Measurements from ENCODE around the gene C5orf63. TPM values are rescaled to one million over a fixed set of nuclear protein-coding genes. Genes with fewer than 3 reads are reported as not detected.

The C5orf63 gene
- total and polyA plus RNA-seq, 2 experiments from 2014 or later, result 6.8 to 10.5 TPM

- TF ChIP-seq EZH2 (IDR thresholded peaks at IDR 0.05; ENCODE audit: low read depth, unreplicated experiment) (no peak), CTCF (conservative IDR thresholded peaks at IDR 0.05; ENCODE audit: low read depth in 2 of 2) (no peak), ZNF331 (CRISPR knock-in tag; IDR thresholded peaks at IDR 0.05; ENCODE audit: low read depth) (no peak), CREB1 (CRISPR knock-in tag; IDR thresholded peaks at IDR 0.05; ENCODE audit: low read depth) (no peak), NANOG (IDR thresholded peaks at IDR 0.05; ENCODE audit: borderline replicate concordance) (no peak), JUNB (IDR thresholded peaks at IDR 0.05; ENCODE audit: unreplicated experiment) (no peak), ETS1 (IDR thresholded peaks at IDR 0.05) (no peak), EZH2phosphoT487 (IDR thresholded peaks at IDR 0.05; ENCODE audit: unreplicated experiment) (no peak), STAT1 (IDR thresholded peaks at IDR 0.05; ENCODE audit: unreplicated experiment) (no peak), ZNF462 (CRISPR knock-in tag; IDR thresholded peaks at IDR 0.05) (no peak), ZNF114 (CRISPR knock-in tag; IDR thresholded peaks at IDR 0.05) (no peak), REST (IDR thresholded peaks at IDR 0.05; ENCODE audit: unreplicated experiment) (no peak), POLR2AphosphoS5 (IDR thresholded peaks at IDR 0.05; ENCODE audit: low read depth) (no peak)
- Histone ChIP-seq H4K20me1 (replicated peaks; ENCODE audit: insufficient read depth) (no peaks in the 10 kb centered on the region), H3K9me2 (ENCODE audit: insufficient read depth) (no peaks in the 10 kb centered on the region), H3K4me3 (no peak overlapping the region), H3K79me2 (replicated peaks; ENCODE audit: insufficient read depth) (no peaks in the 10 kb centered on the region), H3K27me3 (ENCODE audit: insufficient read depth) (no peaks in the 10 kb centered on the region), H3K27ac (ENCODE audit: low read depth) (no peak overlapping the region), H3K4me2 (0 out of 2 replicates have a peak overlapping the region, but pooled peaks have one; percentile 15), H3K4me1 (ENCODE audit: insufficient read depth) (peaks cover 21% of the 10 kb centered on the region), H3F3A (replicated peaks; ENCODE audit: low read depth) (no peaks in the 10 kb centered on the region), H3K36me3 (ENCODE audit: insufficient read depth) (no peaks in the 10 kb centered on the region), H2AFZ (peak overlapping the region; percentile 58; the same call in 1 of the 2 replicates)
- Mint-ChIP-seq H3K9me3 (no peaks in the 10 kb centered on the region), H3K27me3 (ENCODE audit: insufficient read depth, low read depth, poor library complexity) (no peaks in the 10 kb centered on the region), H3K4me1 (peaks cover 18% of the 10 kb centered on the region), H3K4me3 (no peak overlapping the region), H3K27ac (no peak overlapping the region), H3K36me3 (ENCODE audit: low read depth) (0 out of 3 replicates have a peak, but pooled peaks cover 2% of the 10 kb centered on the region)
- ATAC-seq (no peak), DNase-seq (ENCODE audit: low spot score) (no peak)
Measured at GRCh38 chr5:127086589-127086988, 13.3 kb upstream of the C5orf63 start.
